ENCODE measurements around the gene GSAP.

GSAP gene

GRCh38 chr7:77331938-77332695, 84.0 kb downstream of the GSAP start:
- TF ChIP-seq CTCF (IDR thresholded peaks at IDR 0.05; ENCODE audit: low read depth, low read length): peak; percentile 60
- peak; percentile 89 for DNase-seq (ENCODE audit: low read depth, low spot score)
- in situ Hi-C loops (cut with HindIII; ENCODE audit: low sequenced_read_pairs): no loop called here

GRCh38 chr7:77330169-77330882, 85.8 kb downstream of the GSAP start:
- DNase-seq (ENCODE audit: low read depth, low spot score): no peak
- H3K4me3 ChIP-seq (ENCODE audit: low read depth, low read length): no peak overlapping the region
- in situ Hi-C loops (cut with HindIII; ENCODE audit: low sequenced_read_pairs): no loop called here
- no peak for TF ChIP-seq CTCF (IDR thresholded peaks at IDR 0.05; ENCODE audit: low read depth, low read length)

More at GRCh38 chr7:77331938-77332695, 84.0 kb downstream of the GSAP start:
- H3K4me3 ChIP-seq (ENCODE audit: low read depth, low read length): no peak overlapping the region

GRCh38 chr7:77329466-77330168, 86.5 kb downstream of the GSAP start:
- in situ Hi-C loops (cut with HindIII; ENCODE audit: low sequenced_read_pairs): no loop called here
- DNase-seq (ENCODE audit: low read depth, low spot score): no peak
- no peak overlapping the region for H3K4me3 ChIP-seq (ENCODE audit: low read depth, low read length)
- TF ChIP-seq CTCF (IDR thresholded peaks at IDR 0.05; ENCODE audit: low read depth, low read length): no peak

GRCh38 chr7:77328669-77329068, 87.5 kb downstream of the GSAP start:
- in situ Hi-C loops (cut with HindIII; ENCODE audit: low sequenced_read_pairs): no loop called here
- peak; percentile 65 for DNase-seq (ENCODE audit: low read depth, low spot score)
- TF ChIP-seq CTCF (IDR thresholded peaks at IDR 0.05; ENCODE audit: low read depth, low read length): no peak
- H3K4me3 ChIP-seq (ENCODE audit: low read depth, low read length): no peak overlapping the region

GRCh38 chr7:77327932-77328628, 88.1 kb downstream of the GSAP start:
- H3K4me3 ChIP-seq (ENCODE audit: low read depth, low read length): no peak overlapping the region
- TF ChIP-seq CTCF (IDR thresholded peaks at IDR 0.05; ENCODE audit: low read depth, low read length): no peak
- in situ Hi-C loops (cut with HindIII; ENCODE audit: low sequenced_read_pairs): no loop called here
- DNase-seq (ENCODE audit: low read depth, low spot score): no peak

Measured in astrocyte of the spinal cord (primary cell).